Heart right ventricle (tissue), 16 donors: ENCODE results near the gene HNRNPA3. TPM values are rescaled to one million over a fixed set of nuclear protein-coding genes. Genes with fewer than 3 reads are reported as not detected.
A peak's percentile ranks its signal among the peaks of the same experiment; 100 is the strongest.
"Not testable (repeated sequence)": the region's sequence is repeated elsewhere in the genome, so short reads cannot be mapped to it uniquely, and the experiment has no call there.

Experiments used
- ATAC-seq, 8 donors: fragments of 200-7000 bp; cut with Tn5 transposase; one replicate each; pipeline ENCODE4 v1.9.1; 2020; ENCODE audit warnings: mild to moderate bottlenecking in 8 of 8, moderate library complexity in 8 of 8, moderate number of reproducible peaks in 1 of 8
- DNase-seq, 2 donors: peaks; one replicate each; pipeline ENCODE4 v3.0.0-alpha.2; 2020
- H3K27ac ChIP-seq, 10 donors: fragments of 200-600 bp; sonication (generic) in 2 of 10; one replicate each; pipeline versions ENCODE4 v1.5.0 to v1.8.0; 2020 to 2022; ENCODE audit warnings: mild to moderate bottlenecking in 3 of 10
- H3K27me3 ChIP-seq, 7 donors: fragments of 200-600 bp; one replicate each; pipeline ENCODE4 v1.8.0; 2021 to 2022; ENCODE audit warnings: mild to moderate bottlenecking in 2 of 7
- H3K36me3 ChIP-seq, 9 donors: fragments of 200-600 bp; sonication (generic) in 1 of 9; one replicate each; pipeline versions ENCODE4 v1.5.0 to v1.8.0; 2020 to 2022; ENCODE audit warnings: mild to moderate bottlenecking in 2 of 9
- H3K4me1 ChIP-seq, 9 donors: fragments of 200-600 bp; sonication (generic) in 1 of 9; one replicate each; pipeline versions ENCODE4 v1.5.0 to v1.8.0; 2020 to 2022; ENCODE audit warnings: mild to moderate bottlenecking in 4 of 9
- H3K4me3 ChIP-seq, 10 donors: fragments of 200-600 bp; sonication (generic) in 2 of 10; one replicate each; pipeline versions ENCODE4 v1.5.0 to v1.8.0; 2020 to 2022; ENCODE audit warnings: mild to moderate bottlenecking in 7 of 10, moderate library complexity in 2 of 10
- H3K9me3 ChIP-seq, 11 donors: fragments of 200-600 bp in 10 of 11; sonication (generic) in 2 of 11; one replicate each; pipeline versions ENCODE4 v1.5.0 to v1.8.0; 2013 to 2022; ENCODE audit warnings: mild to moderate bottlenecking in 2 of 11, control low read depth in 1 of 11, moderate library complexity in 1 of 11
- CTCF ChIP-seq, 9 donors: fragments of 200-600 bp; sonication (generic) in 2 of 9; IDR thresholded peaks; one replicate each; pipeline versions ENCODE4 v1.5.0 to v1.8.0; 2021 to 2022; ENCODE audit warnings: antibody characterized with exemption in 9 of 9, mild to moderate bottlenecking in 5 of 9, moderate library complexity in 1 of 9
- WGBS, 2 donors: extraction: QIAGEN DNeasy Blood & Tissue Kit; methylation state at CpG; one replicate each; pipeline ENCODE4 v1.1.7; 2013; ENCODE audit warnings: inconsistent platforms in 1 of 2; 5-methylcytosine and 5-hydroxymethylcytosine counted together
- intact Hi-C, 10 donors: fragments of 100-400 bp; cut with DNase I; formaldehyde crosslinking; loops; one replicate each; pipeline versions ENCODE4 v1.11.1 to v1.14.2; 2022
- polyA plus RNA-seq, 2 donors: library from polyadenylated mRNA; stranded (reverse); fragments of 200-250 nt; gene quantifications; one replicate each; pipeline ENCODE4 v1.2.3, GENCODE V29; 2013
- total RNA-seq, 10 donors: library from RNA; stranded (reverse); fragmentation: NEBNext Ultra II Directional in 3 of 10; extraction: Animal tissue kit (Norgen Biotek cat#: 25700) in 3 of 10; gene quantifications; one replicate each; pipeline versions ENCODE4 v1.2.1 to v1.2.4, GENCODE V29; 2021 to 2023
- donor health status: Arrhythmogenic right ventricular cardiomyopathy.
- donor health status: ischemic (EF 13 %, LVEDD 7.1; RV severe dilation, severe dysfunction).
- donor health status: healthy with polysubstance abuse.
- donor health status: DM: no; HTN: yes; CAD: no.
- donor health status: DM: no; HTN: no; CAD: no.
- donor health status: ischemic (EF 25% LVEDD 6.9; RV normal size, moderate dysfunction).
- donor health status: ischemic (EF 25% LVEDD 5.7; RV mildly dilated, moderate dysfunction).
- donor health status: healthy.
- donor health status: DM: yes; HTN: yes; CAD: no.
- donor health status: Ischemic cardiomyopathy.
- donor health status: ischemic (EF 35%, LVEDD 5.7; RV mildly dilated, moderate dysfunction).
- donor health status: nonischemic (EF 11% LVEDD 7.7; RV severe dilation, severe dysfunction).
- donor health status: DM: yes; HTN: yes; CAD: no.
- donor health status: PGD.
- donor health status: ischemic (EF 29% LVEDD 5.4; RV normal size, mild dysfunction).
- donor health status: nonischemic (EF 23%, LVEDD 6.1; RV moderate dilation, normal function).

Gene HNRNPA3
- total and polyA plus RNA-seq, 12 donors: 63.7 to 93.8 (median 80.1) TPM

- no peak for TF ChIP-seq CTCF (IDR thresholded peaks at IDR 0.05)
- no peaks in the 10 kb centered on the region for H3K27me3 ChIP-seq
- H3K27ac ChIP-seq: peak overlapping the region; percentile 68 to 100 (median 99)
- DNase-seq (no peak), ATAC-seq (no peak)
- intact Hi-C loops: loop anchor here in 8 of 10 donors (1.0 to 5.0 kb wide), 9 partner anchors 29 to 121 kb away; partner anchors contain the start of gene NFE2L2 (in 1 of the 8)
- WGBS, 2 donors: 5 to 6% methylated on average over 6 of the region's 6 CpGs
- peaks cover 0 to 28% (median 12%) of the 10 kb centered on the region in 9 donors for H3K36me3 ChIP-seq
- no peaks in the 10 kb centered on the region for H3K9me3 ChIP-seq
- H3K4me1 ChIP-seq: peaks cover 4 to 49% (median 42%) of the 10 kb centered on the region in 9 donors
- peak overlapping the region; percentile 32 to 96 (median 86) for H3K4me3 ChIP-seq
Observed at GRCh38 chr2:177211576-177212105, 953 bp upstream of the HNRNPA3 start.

- Histone ChIP-seq H3K4me1 (peaks cover 10 to 61% (median 57%) of the 10 kb centered on the region in 9 donors), H3K27ac (peak overlapping the region; percentile 93 to 100 (median 99)), H3K9me3 (no peaks in the 10 kb centered on the region), H3K27me3 (no peaks in the 10 kb centered on the region), H3K36me3 (peaks cover 0 to 43% (median 26%) of the 10 kb centered on the region in 9 donors), H3K4me3 (peak overlapping the region; percentile 69 to 96 (median 86))
- intact Hi-C loops: loop anchor here in 9 of 10 donors (1.0 to 5.0 kb wide), 9 partner anchors 28 to 119 kb away; partner anchors contain the start of gene NFE2L2 (in 1 of the 9)
- WGBS, 2 donors: 0 to 1% methylated on average over 63 to 73 of the region's 74 CpGs
- peak; percentile 93 to 96 for DNase-seq
- ATAC-seq: peak; percentile 76 to 91 (median 84)
- TF ChIP-seq CTCF (IDR thresholded peaks at IDR 0.05): no peak
Observed at GRCh38 chr2:177212891-177213856, 580 bp downstream of the HNRNPA3 start.

GRCh38 chr2:177217247-177217843 lies 4.8 kb downstream of the HNRNPA3 start:
- no peak for ATAC-seq
- H3K4me3 ChIP-seq: no peak overlapping the region
- no peak for TF ChIP-seq CTCF (IDR thresholded peaks at IDR 0.05)
- intact Hi-C loops: no loop called here
- peaks cover 0 to 85% (median 60%) of the 10 kb centered on the region in 9 donors for H3K36me3 ChIP-seq
- peaks cover 10 to 77% (median 68%) of the 10 kb centered on the region in 9 donors for H3K4me1 ChIP-seq
- no peak overlapping the region for H3K27ac ChIP-seq
- no peaks in the 10 kb centered on the region for H3K27me3 ChIP-seq
- 85 to 88% methylated on average over 5 of the region's 5 CpGs for WGBS, 2 donors
- H3K9me3 ChIP-seq: no peaks in the 10 kb centered on the region
- DNase-seq: no peak

GRCh38 chr2:177219787-177220186 lies 7.2 kb downstream of the HNRNPA3 start:
- H3K27me3 ChIP-seq, H3K4me3 ChIP-seq, H3K9me3 ChIP-seq, intact Hi-C loops, DNase-seq, ATAC-seq, H3K27ac ChIP-seq: not testable (repeated sequence)
- 96 to 97% methylated on average over 2 of the region's 2 CpGs for WGBS, 2 donors
- Histone ChIP-seq H3K36me3 (peaks cover 0 to 100% (median 71%) of the 10 kb centered on the region in 9 donors), H3K4me1 (peaks cover 6 to 65% (median 58%) of the 10 kb centered on the region in 9 donors)
